Stomach (tissue), 9 donors: ENCODE measurements around the gene CACNG5. TPM values are rescaled to one million over a fixed set of nuclear protein-coding genes. Genes with fewer than 3 reads are reported as not detected.

Source experiments
- DNase-seq, 2 donors: peaks; one replicate each; pipeline versions ENCODE4 v3.0.0 to v3.0.0-alpha.2; 2013 to 2019
- H3K27ac ChIP-seq, 5 donors: fragments of 200-600 bp in 4 of 5; sonication (generic) in 4 of 5; one replicate each; pipeline ENCODE4 v1.5.1; 2013 to 2019; ENCODE audit warnings: mild to moderate bottlenecking in 1 of 5, moderate library complexity in 1 of 5
- H3K27me3 ChIP-seq, 3 donors: fragments of 200-600 bp; sonication (generic); one replicate each; pipeline ENCODE4 v1.5.1; 2017 to 2019; ENCODE audit warnings: mixed run types in 1 of 3
- H3K36me3 ChIP-seq, 4 donors: fragments of 200-600 bp; sonication (generic); 1 replicate in 3 of 4; 2 replicates in 1 of 4; pipeline ENCODE4 v1.5.1; 2016 to 2019
- H3K4me1 ChIP-seq, 4 donors: fragments of 200-600 bp; sonication (generic); one replicate each; pipeline ENCODE4 v1.5.1; 2016 to 2019
- H3K4me3 ChIP-seq, 4 donors: fragments of 200-600 bp; sonication (generic) in 3 of 4; one replicate each; pipeline ENCODE4 v1.5.1; 2016 to 2019; ENCODE audit warnings: mild to moderate bottlenecking in 1 of 4
- H3K9me3 ChIP-seq, 4 donors: fragments of 200-600 bp; sonication (generic); one replicate each; pipeline ENCODE4 v1.5.1; 2016 to 2019
- CTCF ChIP-seq, 7 experiments: fragments of 450-650 bp in 4 of 7; fragments of 200-600 bp in 3 of 7; sonication (generic) in 3 of 7; IDR thresholded peaks; one replicate each; pipeline ENCODE4 v1.5.1; 2016 to 2019; ENCODE audit warnings: antibody characterized with exemption in 7 of 7, control low read depth in 2 of 7, mild to moderate bottlenecking in 1 of 7
- EP300 ChIP-seq: sonication (generic); formaldehyde crosslinking; IDR thresholded peaks from one replicate; pipeline ENCODE4 v1.6.1; 2017; ENCODE audit warnings: antibody characterized with exemption
- POLR2A ChIP-seq, 4 donors: fragments of 450-650 bp; IDR thresholded peaks; one replicate each; pipeline ENCODE4 v1.6.1; 2016; ENCODE audit warnings: antibody characterized with exemption in 4 of 4, control low read depth in 2 of 4, mild to moderate bottlenecking in 1 of 4, moderate library complexity in 1 of 4
- POLR2AphosphoS5 ChIP-seq, 3 donors: sonication (generic); formaldehyde crosslinking; IDR thresholded peaks; one replicate each; pipeline ENCODE4 v1.6.1; 2016; ENCODE audit warnings: antibody characterized with exemption in 3 of 3
- WGBS, 5 donors: extraction: QIAGEN DNeasy Blood & Tissue Kit in 3 of 5; methylation state at CpG; one replicate each; pipeline versions ENCODE4 v1.1.5 to v1.1.7; 2013 to 2018; 5-methylcytosine and 5-hydroxymethylcytosine counted together
- intact Hi-C: fragments of 100-400 bp; cut with DNase I; formaldehyde crosslinking; loops from one replicate; pipeline ENCODE4 v1.15.1; 2023; ENCODE audit warnings: low total_unique reads
- polyA plus RNA-seq, 3 donors: library from polyadenylated mRNA; stranded (reverse); fragments of 200-250 nt; gene quantifications; one replicate each; pipeline ENCODE4 v1.2.3, GENCODE V29; 2013
- total RNA-seq, 5 donors: library from RNA; depleted of rRNA; stranded (reverse); fragments of >200 nt; gene quantifications; one replicate each; pipeline versions ENCODE4 v1.1.0 to v1.2.3, GENCODE V29; 2014 to 2016
- donor health status: healthy with polysubstance abuse.
- donor health status: Bipolar disorder and iron deficiency.
- donor health status: healthy.

The CACNG5 gene
- total and polyA plus RNA-seq, 8 donors = not detected

- H3K4me1 ChIP-seq = no peaks in the 10 kb centered on the region
- no peaks in the 10 kb centered on the region for H3K27me3 ChIP-seq
- peaks cover 0 to 19% (median 7%) of the 10 kb centered on the region in 4 donors for H3K9me3 ChIP-seq
- intact Hi-C loops = no loop called here
- 76 to 84% (median 82%) methylated on average over 4 of the region's 4 CpGs for WGBS, 5 donors
- DNase-seq = no peak
- H3K4me3 ChIP-seq = no peak overlapping the region
- no peak overlapping the region for H3K27ac ChIP-seq
- TF ChIP-seq POLR2AphosphoS5 (IDR thresholded peaks at IDR 0.05) = no peak
- TF ChIP-seq POLR2A (IDR thresholded peaks at IDR 0.05) = no peak
- no peak for TF ChIP-seq CTCF (IDR thresholded peaks at IDR 0.05)
- no peak for TF ChIP-seq EP300
- no peaks in the 10 kb centered on the region for H3K36me3 ChIP-seq
Observed at GRCh38 chr17:66920950-66921349, 86.0 kb downstream of the CACNG5 start.

- intact Hi-C loops = no loop called here
- Histone ChIP-seq H3K36me3 (no peaks in the 10 kb centered on the region), H3K27me3 (peaks cover 0 to 9% (median 0%) of the 10 kb centered on the region in 3 donors), H3K4me3 (no peak overlapping the region), H3K4me1 (no peaks in the 10 kb centered on the region), H3K9me3 (peaks cover 0 to 19% (median 6%) of the 10 kb centered on the region in 4 donors), H3K27ac (no peak overlapping the region)
- TF ChIP-seq POLR2A (IDR thresholded peaks at IDR 0.05) (no peak), POLR2AphosphoS5 (IDR thresholded peaks at IDR 0.05) (no peak), EP300 (no peak), CTCF (IDR thresholded peaks at IDR 0.05) (no peak)
- DNase-seq = no peak
- 23 to 40% (median 29%) methylated on average over 1 of the region's 1 CpG for WGBS, 5 donors
Observed at GRCh38 chr17:66923886-66924285, 89.0 kb downstream of the CACNG5 start.

GRCh38 chr17:66925811-66926500 lies 91.0 kb downstream of the CACNG5 start:
- H3K27me3 ChIP-seq = peaks cover 0 to 9% (median 0%) of the 10 kb centered on the region in 3 donors
- peaks cover 0 to 15% (median 2%) of the 10 kb centered on the region in 4 donors for H3K9me3 ChIP-seq
- no peak for DNase-seq
- H3K4me3 ChIP-seq = no peak overlapping the region
- no peak for TF ChIP-seq CTCF (IDR thresholded peaks at IDR 0.05)
- no peak for TF ChIP-seq POLR2AphosphoS5 (IDR thresholded peaks at IDR 0.05)
- no peak for TF ChIP-seq POLR2A (IDR thresholded peaks at IDR 0.05)
- TF ChIP-seq EP300 = no peak
- intact Hi-C loops = no loop called here
- no peak overlapping the region for H3K27ac ChIP-seq
- WGBS, 5 donors = 77 to 82% (median 81%) methylated on average over 8 of the region's 8 CpGs
- no peaks in the 10 kb centered on the region for H3K4me1 ChIP-seq
- H3K36me3 ChIP-seq = no peaks in the 10 kb centered on the region

- no peak for DNase-seq
- 85 to 90% (median 88%) methylated on average over 5 of the region's 5 CpGs for WGBS, 5 donors
- intact Hi-C loops = no loop called here
Observed at GRCh38 chr17:66928949-66929348, 94.0 kb downstream of the CACNG5 start.

More at GRCh38 chr17:66928949-66929348, 94.0 kb downstream of the CACNG5 start:
- H3K36me3 ChIP-seq = no peaks in the 10 kb centered on the region
- TF ChIP-seq EP300 (no peak), POLR2A (IDR thresholded peaks at IDR 0.05) (no peak), CTCF (IDR thresholded peaks at IDR 0.05) (no peak), POLR2AphosphoS5 (IDR thresholded peaks at IDR 0.05) (no peak)
- no peaks in the 10 kb centered on the region for H3K9me3 ChIP-seq
- no peak overlapping the region for H3K27ac ChIP-seq
- H3K27me3 ChIP-seq = peaks cover 0 to 9% (median 0%) of the 10 kb centered on the region in 3 donors
- H3K4me3 ChIP-seq = no peak overlapping the region
- no peaks in the 10 kb centered on the region for H3K4me1 ChIP-seq
